GM21360 (cell line): ENCODE measurements around the gene ADAMTS6.

ENCODE experiments used
- ATAC-seq: cut with Tn5 transposase; IDR thresholded peaks from one replicate; pipeline ENCODE4 v1.9.1; 2021; ENCODE audit warnings: mild to moderate bottlenecking, moderate library complexity; ENCODE audit not compliant: unreplicated experiment

The ADAMTS6 gene

DNA sequence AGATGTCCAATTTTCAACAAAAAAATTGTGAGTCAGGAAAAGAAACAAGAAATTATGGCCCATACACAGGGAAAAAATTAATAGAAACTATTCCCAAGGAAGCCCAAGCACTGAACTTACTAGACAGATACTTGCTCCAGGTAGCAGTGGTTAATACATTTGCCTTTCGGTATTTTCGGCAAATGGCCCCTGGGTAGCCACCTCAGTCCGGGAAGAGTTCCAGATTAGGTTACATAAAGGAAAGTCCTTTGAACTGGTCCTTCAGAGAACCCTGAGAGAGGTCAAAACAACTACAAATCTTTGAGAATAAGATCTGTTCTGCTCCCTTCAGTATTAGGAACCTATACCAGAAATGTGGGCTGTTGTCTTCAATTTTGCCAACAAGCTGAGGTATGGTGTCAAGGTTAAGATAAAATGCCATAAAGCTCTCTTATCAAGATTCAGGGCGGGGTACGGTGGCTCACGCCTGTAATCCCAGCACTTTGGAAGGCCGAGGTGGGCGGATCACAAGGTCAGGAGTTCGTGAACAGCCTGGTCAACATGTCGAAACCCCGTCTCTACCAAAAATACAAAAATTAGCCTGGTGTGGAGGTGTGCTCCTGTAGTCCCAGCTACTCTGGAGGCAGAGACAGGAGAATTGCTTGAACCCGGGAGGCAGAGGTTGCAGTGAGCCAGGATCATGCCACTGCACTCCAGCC is 369.6 kb downstream of the ADAMTS6 start:
- no peak for ATAC-seq

DNA sequence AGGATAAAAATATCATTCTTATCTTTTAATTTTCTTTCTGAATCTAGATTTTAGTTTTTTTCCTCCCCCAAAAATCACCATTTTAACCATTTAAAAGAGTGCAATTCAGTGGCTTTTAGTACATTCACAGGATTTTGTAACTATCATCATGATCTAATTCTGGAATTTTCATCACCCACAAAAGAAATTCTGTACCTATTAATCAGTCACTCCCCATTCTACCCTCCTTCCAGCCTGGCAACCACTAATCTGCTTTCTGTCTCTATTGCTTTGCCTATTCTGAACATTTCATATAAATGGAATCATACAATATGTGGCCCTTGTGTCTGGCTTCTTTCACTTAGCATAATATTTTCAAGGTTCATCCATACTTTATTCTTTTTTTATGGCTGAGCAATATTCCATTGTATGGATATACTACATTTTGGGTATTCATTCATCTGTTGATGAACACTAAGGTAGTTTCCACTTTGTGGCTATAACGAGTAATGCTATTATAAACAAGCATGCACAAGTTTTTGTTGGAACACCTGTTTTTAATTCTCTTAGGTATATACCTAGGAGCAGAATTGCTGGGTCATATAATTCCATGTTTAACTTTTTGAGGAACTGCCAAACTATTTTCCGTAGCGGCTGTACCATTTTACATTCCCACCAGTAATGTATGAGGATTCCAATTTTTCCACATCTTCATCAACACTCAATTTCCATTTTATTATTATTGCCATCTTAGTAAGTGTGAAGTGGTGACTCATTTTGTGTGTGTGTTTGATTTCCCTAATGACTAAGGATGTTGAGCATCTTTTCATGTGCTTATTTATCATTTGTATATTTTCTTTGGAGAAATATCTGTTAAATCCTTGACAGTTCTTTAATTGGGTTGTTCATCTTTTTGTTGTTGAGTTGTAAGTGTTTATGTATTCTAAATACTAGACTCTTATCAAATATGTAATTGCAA is 372.7 kb downstream of the ADAMTS6 start:
- no peak for ATAC-seq

DNA sequence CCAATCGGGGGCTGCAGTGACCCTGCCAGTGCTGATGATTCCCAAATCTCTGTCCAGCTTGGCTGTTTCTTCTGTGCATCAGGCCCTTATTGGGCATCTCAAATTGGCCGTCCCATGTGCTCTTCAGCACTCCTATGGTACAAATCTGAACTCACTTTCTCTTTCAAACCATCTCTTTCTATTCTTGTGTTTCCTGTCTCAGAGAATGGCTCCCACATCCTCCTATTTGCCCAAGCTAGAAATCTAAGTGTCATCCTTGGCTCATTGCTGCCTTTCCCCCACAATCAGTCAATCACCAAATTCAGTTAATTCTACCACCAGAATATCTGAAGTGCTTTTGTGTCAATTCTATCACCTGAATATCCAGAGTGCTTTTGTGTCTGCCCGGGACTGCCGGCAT is 376.4 kb downstream of the ADAMTS6 start:
- no peak for ATAC-seq

GRCh38 chr5:65104831-65105230 is 376.9 kb downstream of the ADAMTS6 start:
- ATAC-seq = no peak

DNA sequence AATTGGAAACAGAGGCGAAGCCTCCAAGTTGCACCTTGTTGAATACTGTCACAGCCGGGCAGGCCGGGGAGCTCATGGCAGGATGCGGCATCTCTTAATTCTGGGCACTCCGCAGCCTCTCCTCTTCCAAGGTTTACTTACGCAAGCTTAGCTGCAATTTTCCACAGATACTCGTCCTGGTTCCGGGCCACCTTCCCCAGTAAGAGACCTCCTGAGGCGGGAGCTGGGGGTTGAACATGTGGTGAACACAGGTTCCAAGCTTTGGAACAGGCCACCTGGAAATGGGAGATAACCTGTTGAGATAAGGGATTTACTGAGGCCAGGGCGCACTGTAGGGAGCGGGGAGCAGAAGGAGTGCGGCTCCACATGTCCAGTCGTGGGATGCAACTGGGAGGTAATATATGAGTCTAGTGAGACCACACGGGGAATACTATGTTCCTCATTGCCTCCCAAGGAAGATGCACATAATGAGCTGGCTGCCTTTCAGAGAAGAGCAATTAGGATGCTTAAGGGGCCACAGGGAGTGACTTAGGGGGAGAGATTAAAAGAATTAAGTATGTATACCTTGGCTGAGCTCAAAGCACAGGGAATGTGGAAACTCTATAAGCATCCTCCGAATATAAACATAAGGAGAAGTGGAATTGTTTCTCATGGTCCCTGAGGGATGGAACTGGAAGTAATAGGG is 377.8 kb downstream of the ADAMTS6 start:
- ATAC-seq = no peak

GRCh38 chr5:65102976-65103711 is 378.6 kb downstream of the ADAMTS6 start:
- peak; percentile 54 for ATAC-seq

DNA sequence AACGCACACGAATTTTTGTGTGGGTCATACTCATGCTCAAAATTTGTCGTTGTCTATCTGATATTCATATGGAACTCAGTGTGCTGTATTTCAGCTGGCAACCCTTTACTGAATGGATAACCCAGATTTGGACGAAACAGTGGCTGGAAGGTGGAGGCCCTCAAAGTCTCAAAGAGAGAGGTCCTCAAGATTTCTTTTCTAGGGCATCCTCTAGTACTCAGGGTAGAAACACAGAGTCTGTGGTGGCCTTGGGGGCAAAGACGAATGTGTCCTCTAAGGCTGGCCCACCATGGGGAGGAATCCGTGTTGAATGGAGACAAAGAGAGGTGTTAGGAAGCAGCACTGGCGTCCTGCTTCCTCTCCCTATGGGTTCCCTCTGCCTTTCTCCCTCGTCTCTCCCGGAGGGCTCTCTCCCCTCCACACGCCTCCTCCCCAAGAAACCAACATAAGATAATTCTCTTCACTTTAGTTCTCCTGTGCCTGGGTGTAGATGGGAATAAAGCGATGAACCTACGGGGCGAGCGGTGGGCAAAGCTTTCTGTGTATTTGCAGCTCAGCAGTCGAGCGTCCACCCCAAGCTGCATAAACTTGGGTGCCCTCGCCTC is 379.2 kb downstream of the ADAMTS6 start:
- no peak for ATAC-seq

GRCh38 chr5:65101632-65102100 is 380.1 kb downstream of the ADAMTS6 start:
- no peak for ATAC-seq

GRCh38 chr5:65100911-65101631 is 380.6 kb downstream of the ADAMTS6 start:
- ATAC-seq = no peak
